Astrocyte (in vitro differentiated cells and primary cell): ENCODE measurements around the gene IRS1.

Experiments
- EZH2 ChIP-seq: IDR thresholded peaks from 2 replicates; pipeline ENCODE4 v1.6.1; 2012; ENCODE audit warnings: mild to moderate bottlenecking, low read length, inconsistent platforms; ENCODE audit not compliant: insufficient read depth
- TF ChIP-seq, protein P1 (sequence below): IDR thresholded peaks from 2 replicates; pipeline ENCODE4 v1.5.1; 2011; ENCODE audit warnings: low read depth, mild to moderate bottlenecking, inconsistent platforms, low read length, moderate library complexity; ENCODE audit not compliant: insufficient read depth

DNA sequence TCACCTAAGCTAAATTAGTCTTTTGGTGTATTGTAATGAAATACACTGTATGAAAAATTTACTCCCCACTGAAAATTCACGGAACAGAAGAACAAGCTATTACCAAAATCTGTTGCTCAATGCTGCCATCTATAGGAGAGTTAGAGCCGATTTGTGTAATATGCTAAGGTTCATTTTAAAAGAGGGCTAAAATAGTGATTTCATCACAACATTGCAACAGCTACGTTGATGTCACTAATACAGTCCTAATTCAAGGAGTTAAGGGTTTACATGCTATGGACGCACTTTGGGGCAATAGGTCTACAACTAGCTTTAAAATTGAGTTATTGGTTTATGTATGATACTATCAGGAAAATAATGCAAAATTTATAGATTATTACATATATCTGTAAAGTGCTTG is 3.0 kb upstream of the IRS1 start:
- TF ChIP-seq, protein P1, sequence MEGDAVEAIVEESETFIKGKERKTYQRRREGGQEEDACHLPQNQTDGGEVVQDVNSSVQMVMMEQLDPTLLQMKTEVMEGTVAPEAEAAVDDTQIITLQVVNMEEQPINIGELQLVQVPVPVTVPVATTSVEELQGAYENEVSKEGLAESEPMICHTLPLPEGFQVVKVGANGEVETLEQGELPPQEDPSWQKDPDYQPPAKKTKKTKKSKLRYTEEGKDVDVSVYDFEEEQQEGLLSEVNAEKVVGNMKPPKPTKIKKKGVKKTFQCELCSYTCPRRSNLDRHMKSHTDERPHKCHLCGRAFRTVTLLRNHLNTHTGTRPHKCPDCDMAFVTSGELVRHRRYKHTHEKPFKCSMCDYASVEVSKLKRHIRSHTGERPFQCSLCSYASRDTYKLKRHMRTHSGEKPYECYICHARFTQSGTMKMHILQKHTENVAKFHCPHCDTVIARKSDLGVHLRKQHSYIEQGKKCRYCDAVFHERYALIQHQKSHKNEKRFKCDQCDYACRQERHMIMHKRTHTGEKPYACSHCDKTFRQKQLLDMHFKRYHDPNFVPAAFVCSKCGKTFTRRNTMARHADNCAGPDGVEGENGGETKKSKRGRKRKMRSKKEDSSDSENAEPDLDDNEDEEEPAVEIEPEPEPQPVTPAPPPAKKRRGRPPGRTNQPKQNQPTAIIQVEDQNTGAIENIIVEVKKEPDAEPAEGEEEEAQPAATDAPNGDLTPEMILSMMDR: peak; percentile 88
- TF ChIP-seq EZH2: no peak
